ENCODE data around the gene TK1.
A peak's percentile ranks its signal among the peaks of the same experiment; 100 is the strongest.
"Not testable (repeated sequence)": the region's sequence is repeated elsewhere in the genome, so short reads cannot be mapped to it uniquely, and the experiment has no call there.

The TK1 gene

GRCh38 chr17:78176548-78177025, 10.3 kb downstream of the TK1 start:
- peak; percentile 78 for DNase-seq (ENCODE audit: low spot score)

DNA sequence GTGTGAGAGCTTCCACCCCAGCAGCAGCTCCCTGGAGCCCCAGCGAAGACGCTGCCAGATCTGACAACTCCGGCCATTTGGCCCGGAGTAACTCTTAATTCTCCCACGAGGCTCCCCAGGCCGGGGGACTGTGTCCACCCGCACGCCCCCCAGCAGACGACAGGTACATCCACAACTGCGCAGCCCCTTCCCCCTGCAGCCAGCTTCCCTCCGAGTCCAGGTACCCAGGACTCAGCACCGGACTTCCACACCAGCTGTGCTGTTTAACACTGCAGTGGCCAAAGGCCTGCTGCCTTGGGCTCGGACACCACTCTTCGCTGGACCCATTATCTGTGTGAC, 11.2 kb downstream of the TK1 start:
- DNase-seq (ENCODE audit: low spot score) = no peak

DNA sequence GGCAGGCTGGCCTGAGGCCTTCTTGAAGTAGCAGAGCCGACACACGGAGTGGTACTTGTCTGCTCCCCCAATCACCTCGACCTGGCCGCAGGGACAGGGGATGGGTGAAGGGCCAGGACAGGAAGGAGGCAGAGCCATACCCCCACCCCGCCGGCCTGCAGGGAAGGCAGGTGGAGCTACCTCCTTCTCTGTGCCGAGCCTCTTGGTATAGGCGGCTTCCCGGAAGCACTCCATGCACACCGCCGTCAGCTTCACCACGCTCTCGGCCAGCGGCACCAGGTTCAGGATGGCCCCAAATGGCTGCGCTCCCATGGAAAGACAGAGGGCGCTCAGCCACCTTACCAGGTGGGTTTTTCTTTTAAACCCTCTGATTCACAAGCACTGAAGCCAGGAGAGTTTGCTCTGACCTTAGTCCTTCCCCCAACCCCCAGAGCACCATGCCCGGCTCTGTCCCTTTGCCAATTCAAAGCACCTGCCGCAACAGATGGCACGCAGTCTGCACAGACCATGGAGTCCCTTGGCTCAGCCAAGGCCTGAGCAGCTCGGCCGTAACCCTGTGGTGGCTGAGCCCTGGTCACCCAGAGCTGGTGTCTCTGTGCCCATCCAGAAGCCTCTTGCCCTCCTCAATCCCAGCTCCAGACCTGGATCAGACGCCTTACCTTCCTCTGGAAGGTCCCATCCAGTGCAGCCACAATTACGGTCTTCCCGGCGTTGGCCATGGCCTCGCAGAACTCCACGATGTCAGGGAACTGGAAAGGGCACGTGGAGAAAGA, 11.8 kb downstream of the TK1 start:
- no peak for DNase-seq (ENCODE audit: low spot score)

- peak; percentile 92 for DNase-seq (ENCODE audit: low spot score)
Observed at GRCh38 chr17:78174346-78174869, 12.4 kb downstream of the TK1 start.

DNA sequence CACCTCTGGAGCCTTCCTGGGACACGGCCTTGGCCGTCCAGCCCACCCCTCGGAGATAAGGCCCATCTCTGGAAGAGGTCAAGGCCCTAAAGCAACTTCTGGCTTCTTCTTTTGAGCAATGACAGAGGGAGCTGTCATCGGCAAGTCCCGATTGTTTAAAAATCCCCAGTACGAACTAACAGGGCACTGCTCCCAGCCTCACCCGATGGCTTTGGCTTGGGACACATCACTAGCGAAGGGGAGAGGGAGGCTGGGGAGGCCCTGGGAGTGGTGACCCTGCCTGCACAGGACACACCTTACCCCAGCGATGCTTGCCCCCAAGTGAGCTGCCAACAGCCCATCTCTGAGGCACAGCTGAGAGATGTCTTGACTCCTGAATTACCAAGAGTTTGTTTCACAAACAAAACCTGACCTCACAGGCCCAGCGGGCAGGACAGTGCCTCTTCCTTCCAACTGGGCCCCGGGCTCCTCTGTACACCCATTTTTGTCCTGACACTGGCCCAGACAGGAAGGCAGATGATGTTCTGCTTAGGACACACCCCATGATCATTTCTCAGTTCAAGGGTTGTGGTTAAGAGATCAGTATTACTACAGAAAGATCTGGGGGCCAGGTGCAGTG, 13.6 kb downstream of the TK1 start:
- no peak for DNase-seq (ENCODE audit: low spot score)

DNA sequence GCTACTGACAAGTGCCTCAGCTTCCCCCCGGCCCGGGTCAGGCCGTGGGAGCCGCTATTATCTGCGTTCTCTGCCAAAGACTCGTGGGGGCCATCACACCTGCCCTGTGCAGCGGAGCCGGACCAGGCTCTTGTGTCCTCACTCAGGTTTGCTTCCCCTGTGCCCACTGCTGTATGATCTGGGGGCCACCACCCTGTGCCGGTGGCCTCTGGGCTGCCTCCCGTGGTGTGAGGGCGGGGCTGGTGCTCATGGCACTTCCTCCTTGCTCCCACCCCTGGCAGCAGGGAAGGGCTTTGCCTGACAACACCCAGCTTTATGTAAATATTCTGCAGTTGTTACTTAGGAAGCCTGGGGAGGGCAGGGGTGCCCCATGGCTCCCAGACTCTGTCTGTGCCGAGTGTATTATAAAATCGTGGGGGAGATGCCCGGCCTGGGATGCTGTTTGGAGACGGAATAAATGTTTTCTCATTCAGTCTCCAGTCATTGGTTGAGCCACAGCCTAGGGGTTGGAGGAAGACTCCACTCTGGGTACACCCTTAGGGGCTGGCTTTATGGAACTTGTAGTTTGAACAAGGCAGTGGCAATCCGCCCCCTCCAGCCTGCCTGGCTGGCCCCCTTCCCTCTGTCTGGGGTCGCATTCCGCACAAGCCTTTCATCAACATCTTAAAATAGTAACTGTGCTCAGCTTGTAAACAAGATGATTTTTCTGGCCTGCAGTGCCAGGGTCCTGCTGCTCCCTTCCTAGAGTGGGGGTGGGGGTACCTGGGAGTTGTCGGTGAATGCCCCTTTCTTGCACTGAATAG, 14.4 kb downstream of the TK1 start:
- no peak for DNase-seq (ENCODE audit: low spot score)

DNA sequence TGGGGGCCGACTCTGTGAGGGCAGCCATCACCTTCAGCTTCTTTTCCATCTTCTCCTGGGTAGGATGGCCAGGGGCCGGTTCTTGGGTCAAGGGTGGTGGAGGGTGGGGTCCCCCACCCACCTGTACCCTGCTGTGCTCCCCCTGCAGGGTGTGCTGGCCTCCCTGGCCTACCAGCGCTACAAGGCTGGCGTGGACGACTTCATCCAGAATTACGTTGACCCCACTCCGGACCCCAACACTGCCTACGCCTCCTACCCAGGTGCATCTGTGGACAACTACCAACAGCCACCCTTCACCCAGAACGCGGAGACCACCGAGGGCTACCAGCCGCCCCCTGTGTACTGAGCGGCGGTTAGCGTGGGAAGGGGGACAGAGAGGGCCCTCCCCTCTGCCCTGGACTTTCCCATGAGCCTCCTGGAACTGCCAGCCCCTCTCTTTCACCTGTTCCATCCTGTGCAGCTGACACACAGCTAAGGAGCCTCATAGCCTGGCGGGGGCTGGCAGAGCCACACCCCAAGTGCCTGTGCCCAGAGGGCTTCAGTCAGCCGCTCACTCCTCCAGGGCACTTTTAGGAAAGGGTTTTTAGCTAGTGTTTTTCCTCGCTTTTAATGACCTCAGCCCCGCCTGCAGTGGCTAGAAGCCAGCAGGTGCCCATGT, 15.1 kb downstream of the TK1 start:
- DNase-seq (ENCODE audit: low spot score) = not testable (repeated sequence)

- no peak for DNase-seq (ENCODE audit: low spot score)
Observed at GRCh38 chr17:78170692-78171590, 15.9 kb downstream of the TK1 start.

DNA sequence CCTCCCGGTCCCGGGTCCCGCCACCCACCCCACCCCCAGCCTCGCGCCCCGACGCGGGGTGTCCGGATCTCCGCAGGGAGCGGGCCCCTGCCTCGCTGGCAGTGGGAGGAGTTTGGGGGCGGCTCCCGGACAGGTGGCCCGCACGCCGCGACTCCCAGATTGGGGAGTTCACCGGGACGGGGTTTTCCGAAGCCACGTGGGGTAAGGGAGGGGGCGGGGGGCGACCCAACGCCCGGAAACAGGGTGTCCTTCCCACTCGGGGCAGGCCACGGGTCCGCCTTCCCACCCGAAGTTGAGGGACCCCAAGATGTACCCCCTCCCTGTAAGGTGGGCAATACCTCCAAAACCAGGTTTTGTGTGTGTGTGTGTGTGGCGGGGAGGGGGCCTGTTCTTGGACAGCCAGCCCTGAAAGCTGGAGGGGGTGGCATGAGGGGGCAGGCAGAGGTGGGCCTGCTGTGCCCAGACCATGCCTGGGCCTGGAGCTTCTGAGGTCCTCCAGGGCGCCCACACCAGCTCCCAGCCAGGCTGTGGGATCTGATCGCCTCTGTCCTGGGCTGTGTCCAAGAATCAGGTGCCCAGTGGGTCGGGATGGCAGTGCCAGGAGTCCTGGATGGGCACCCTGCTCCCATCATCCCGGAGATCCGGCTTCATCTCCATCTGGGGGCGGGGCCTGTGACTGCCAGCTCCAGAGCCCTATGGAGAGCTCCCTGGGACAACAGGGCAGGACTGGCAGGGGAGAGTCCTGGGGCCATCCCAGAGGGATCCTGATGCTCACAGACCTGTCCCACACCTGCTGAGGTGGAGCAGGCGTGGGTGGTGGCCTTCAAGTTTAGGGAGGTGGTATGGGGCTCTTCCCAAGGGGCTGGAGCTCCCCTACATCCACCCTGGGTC, 17.7 kb downstream of the TK1 start:
- peak; percentile 60 for DNase-seq (ENCODE audit: low spot score)

DNA sequence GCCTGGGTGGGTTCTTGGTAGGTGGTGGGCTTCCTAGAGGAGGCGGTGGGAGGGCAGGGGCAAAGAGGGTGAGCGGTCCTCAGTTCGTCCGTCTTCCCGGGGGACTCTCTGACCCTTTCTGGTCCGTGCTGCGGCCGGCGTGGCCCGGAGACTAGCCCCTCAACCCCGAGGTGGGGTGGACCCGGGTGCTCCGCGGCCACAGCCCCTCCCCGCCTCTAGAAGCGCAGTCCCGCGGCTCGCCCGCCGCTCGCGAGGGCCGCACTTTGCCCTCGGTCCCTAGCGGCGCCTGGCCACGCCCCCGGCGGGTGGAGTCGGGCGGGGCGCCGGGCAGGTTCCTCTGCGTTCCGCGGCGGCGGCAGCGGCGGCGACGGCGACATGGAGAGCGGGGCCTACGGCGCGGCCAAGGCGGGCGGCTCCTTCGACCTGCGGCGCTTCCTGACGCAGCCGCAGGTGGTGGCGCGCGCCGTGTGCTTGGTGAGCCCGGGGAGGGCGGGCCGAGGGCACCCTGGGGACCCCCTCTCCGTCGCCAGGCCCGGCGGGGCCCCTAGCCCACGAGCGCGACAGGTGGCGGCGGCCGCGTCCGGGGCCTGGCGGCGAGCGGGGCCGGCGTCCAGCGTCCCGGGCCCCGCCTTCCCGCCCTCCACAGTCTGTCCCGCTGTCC, 18.5 kb downstream of the TK1 start, which contains the start of gene SYNGR2:
Gene SYNGR2 (plus strand): TSS at position 340 of the 661 bp plus-strand sequence. CDS start 36 bp downstream, at position 376.
- peak; percentile 82 for DNase-seq (ENCODE audit: low spot score)

GRCh38 chr17:78166416-78166815, 20.4 kb downstream of the TK1 start:
- DNase-seq (ENCODE audit: low spot score) = no peak

GRCh38 chr17:78164748-78165607, 21.9 kb downstream of the TK1 start:
- no peak for DNase-seq (ENCODE audit: low spot score)

DNA sequence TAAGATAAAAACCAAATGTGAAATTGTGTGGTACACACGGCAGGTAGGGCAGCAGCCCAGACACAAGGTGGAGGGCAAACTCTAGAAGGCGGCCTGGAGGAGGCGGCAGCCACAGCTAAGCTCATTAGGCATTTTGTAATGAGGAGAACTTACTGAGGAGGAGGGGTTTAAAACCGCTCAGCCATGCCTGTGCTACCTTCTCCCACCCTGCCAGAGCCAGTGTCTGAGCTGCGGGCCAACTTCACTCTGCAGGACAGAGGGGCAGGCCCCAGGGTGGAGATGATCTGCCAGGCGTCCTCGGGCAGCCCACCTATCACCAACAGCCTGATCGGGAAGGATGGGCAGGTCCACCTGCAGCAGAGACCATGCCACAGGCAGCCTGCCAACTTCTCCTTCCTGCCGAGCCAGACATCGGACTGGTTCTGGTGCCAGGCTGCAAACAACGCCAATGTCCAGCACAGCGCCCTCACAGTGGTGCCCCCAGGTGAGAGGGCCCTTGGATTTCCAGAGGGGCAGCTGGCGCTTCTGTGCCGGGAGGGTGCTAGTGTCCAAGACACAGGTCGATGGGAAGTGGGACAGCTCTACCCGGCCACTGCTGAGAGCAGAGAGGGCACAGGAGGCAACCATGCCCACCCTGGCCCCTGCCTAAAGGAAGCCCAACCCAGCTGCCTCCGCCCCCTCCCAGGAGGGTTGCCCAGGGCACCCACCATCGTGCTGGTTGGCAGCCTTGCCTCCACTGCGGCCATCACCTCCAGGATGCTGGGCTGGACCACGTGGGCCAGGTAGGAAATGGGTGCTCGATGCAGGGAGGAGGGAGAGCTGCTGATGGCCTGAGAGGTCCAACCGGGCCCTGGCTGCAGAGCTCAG, 22.7 kb downstream of the TK1 start:
- DNase-seq (ENCODE audit: low spot score) = no peak

DNA sequence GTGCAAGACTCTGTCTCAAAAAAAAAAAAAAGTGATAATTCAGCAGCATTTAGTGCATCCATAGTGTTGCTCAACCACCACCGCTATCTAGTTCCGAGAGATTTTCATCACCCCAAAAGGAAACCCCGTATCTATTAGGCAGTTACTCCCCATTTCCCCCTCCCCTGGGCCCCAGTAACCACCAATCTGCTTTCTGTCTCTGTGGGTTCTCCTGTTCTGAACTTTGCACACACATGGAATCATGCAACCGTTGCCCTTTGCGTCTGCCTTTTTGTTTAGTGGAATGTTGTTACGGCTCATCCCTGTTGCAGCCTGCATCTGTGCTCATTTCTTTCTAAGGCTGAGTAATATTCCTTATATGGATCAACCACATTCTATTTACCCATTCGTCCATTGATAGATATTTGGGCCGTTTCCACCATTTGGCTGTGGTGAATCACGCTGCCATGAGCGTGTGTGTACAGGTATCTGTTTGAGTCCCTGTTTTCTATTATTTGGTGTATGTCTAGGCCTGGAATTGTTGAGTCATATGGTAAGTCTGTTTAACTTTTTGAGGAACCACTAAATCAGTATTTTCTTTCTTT, 27.2 kb downstream of the TK1 start:
- DNase-seq (ENCODE audit: low spot score) = no peak

DNA sequence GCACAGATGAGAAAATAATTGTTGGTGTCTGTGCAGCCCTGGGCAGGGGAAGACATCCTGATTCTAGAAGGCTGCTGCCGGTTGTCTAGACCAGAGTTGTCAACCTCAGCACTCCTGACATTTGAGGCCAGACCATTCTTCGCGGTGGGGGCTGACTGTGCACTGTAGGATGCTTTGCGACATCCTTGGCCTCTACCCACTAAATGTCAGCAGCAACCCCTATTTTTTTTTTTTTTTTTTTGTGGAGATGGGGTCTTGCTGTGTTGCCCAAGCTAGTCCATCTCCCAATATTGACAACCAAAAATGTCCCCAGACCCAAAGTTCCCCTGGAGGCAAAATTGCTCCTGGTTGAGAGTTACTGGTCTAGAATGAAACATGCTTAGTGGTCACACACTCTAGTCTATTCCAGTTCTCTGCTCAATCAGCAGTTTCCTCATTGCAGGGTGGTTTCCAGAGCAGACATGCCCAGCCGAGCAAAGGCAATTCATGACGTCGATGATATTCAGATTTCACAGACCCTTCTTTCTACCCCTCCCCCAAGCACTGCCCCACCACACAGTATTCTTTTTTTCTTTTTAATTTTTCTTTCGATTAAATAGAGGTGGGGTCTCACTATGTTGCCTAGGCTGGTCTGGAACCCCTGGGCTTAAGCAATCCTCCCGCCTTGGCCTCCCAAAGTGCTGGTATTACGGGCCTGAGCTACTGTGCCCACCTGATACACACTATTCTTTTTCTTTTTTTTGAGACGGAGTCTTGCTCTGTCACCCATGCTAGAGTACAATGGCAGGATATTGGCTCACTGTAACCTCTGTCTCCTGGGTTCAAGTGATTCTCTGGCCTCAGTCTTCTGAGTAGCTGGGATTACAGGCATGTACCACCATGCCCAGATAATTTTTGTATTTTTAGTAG, 31.7 kb downstream of the TK1 start:
- DNase-seq (ENCODE audit: low spot score) = no peak

DNA sequence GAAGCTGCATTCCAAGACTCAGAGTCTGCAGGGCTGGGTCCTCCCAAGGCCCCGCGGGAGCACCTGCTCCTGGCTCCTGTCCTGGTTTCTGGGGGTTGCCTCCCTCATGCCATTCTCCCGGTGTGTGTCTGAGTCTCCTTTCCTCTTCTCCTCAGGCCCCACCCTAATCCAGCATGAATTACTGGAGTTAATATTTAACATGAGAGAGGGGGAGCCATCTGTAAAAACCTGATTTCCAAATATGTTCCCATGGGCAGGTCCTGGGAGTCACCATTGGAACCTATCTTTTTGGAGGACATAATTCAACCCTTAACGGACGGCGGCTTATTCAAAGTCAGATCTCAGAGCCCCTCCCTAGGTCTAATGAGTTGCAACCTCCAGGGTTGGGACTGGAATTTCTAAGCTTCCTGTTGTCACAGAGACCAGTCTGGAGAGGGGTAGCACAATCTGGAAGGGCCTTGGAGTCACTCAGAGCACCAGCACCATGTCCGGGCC, 35.3 kb downstream of the TK1 start:
- no peak for DNase-seq (ENCODE audit: low spot score)

Data from Ammon's horn (tissue), 1 donor.